GDM1 (cell line): ENCODE data around the gene BRAT1.
"Not testable (repeated sequence)": the region's sequence is repeated elsewhere in the genome, so short reads cannot be mapped to it uniquely, and the experiment has no call there.

Experiments used
- DNase-seq: peaks from one replicate; lab custom pipeline; 2025; lab: John Stamatoyannopoulos, UW

The BRAT1 gene

GRCh38 chr7:2583798-2584580, 28.7 kb upstream of the BRAT1 start:
- DNase-seq = no peak

GRCh38 chr7:2582006-2582735, 26.8 kb upstream of the BRAT1 start:
- DNase-seq = no peak

GRCh38 chr7:2580636-2581035, 25.3 kb upstream of the BRAT1 start:
- no peak for DNase-seq

- DNase-seq = no peak
Measured at GRCh38 chr7:2577914-2578680, 22.8 kb upstream of the BRAT1 start.

GRCh38 chr7:2576742-2577491, 21.6 kb upstream of the BRAT1 start:
- no peak for DNase-seq

GRCh38 chr7:2575733-2576340, 20.5 kb upstream of the BRAT1 start:
- no peak for DNase-seq

- DNase-seq = no peak
Measured at GRCh38 chr7:2575046-2575732, 19.9 kb upstream of the BRAT1 start.

GRCh38 chr7:2573761-2574160, 18.4 kb upstream of the BRAT1 start:
- no peak for DNase-seq

GRCh38 chr7:2572101-2572842, 16.9 kb upstream of the BRAT1 start:
- no peak for DNase-seq

- DNase-seq = no peak
Measured at GRCh38 chr7:2571409-2571808, 16.1 kb upstream of the BRAT1 start.

GRCh38 chr7:2570021-2570420, 14.7 kb upstream of the BRAT1 start:
- DNase-seq = no peak

GRCh38 chr7:2569421-2569820, 14.1 kb upstream of the BRAT1 start:
- no peak for DNase-seq

- no peak for DNase-seq
Measured at GRCh38 chr7:2568521-2569223, 13.3 kb upstream of the BRAT1 start.

GRCh38 chr7:2567679-2568278, 12.5 kb upstream of the BRAT1 start:
- peak; percentile 9 for DNase-seq

GRCh38 chr7:2566890-2567678, 11.8 kb upstream of the BRAT1 start:
- no peak for DNase-seq

- no peak for DNase-seq
Measured at GRCh38 chr7:2566348-2566889, 11.1 kb upstream of the BRAT1 start.

GRCh38 chr7:2564970-2565540, 9.7 kb upstream of the BRAT1 start:
- no peak for DNase-seq

- DNase-seq = not testable (repeated sequence)
Measured at GRCh38 chr7:2563955-2564354, 8.6 kb upstream of the BRAT1 start.
